Type B pancreatic cell (in vitro differentiated cells): ENCODE measurements around the gene LRRC26. TPM values are rescaled to one million over a fixed set of nuclear protein-coding genes. Genes with fewer than 3 reads are reported as not detected.

Experiments used
- DNase-seq: peaks from one replicate; pipeline ENCODE4 v3.0.0; 2021; ENCODE audit warnings: mixed read lengths; ENCODE audit not compliant: unreplicated experiment; ENCODE audit errors: extremely low spot score
- H3K27ac Mint-ChIP-seq: 2 replicates; pipeline ENCODE4 v1.8.0; 2021; ENCODE audit warnings: mild to moderate bottlenecking, mixed read lengths
- H3K27me3 Mint-ChIP-seq: 2 replicates; pipeline ENCODE4 v1.8.0; 2021; ENCODE audit warnings: mixed read lengths
- H3K36me3 Mint-ChIP-seq: 2 replicates; pipeline ENCODE4 v1.8.0; 2021; ENCODE audit warnings: mixed read lengths
- H3K4me1 Mint-ChIP-seq: one replicate; pipeline ENCODE4 v1.8.0; 2021; ENCODE audit warnings: mixed read lengths; ENCODE audit not compliant: unreplicated experiment
- H3K4me3 Mint-ChIP-seq: 2 replicates; pipeline ENCODE4 v1.8.0; 2021; ENCODE audit warnings: mild to moderate bottlenecking, mixed read lengths
- H3K9me3 Mint-ChIP-seq: 2 replicates; pipeline ENCODE4 v1.8.0; 2021; ENCODE audit warnings: mixed read lengths
- total RNA-seq: library from RNA; stranded (reverse); gene quantifications from 2 replicates; pipeline ENCODE4 v1.2.1, GENCODE V29; 2021; ENCODE audit warnings: low replicate concordance
- TF ChIP-seq, protein P1 (sequence below): fragments of 200-600 bp; sonication (generic); conservative IDR thresholded peaks from 2 replicates; pipeline ENCODE4 v1.5.0; 2021; ENCODE audit warnings: antibody characterized with exemption, mild to moderate bottlenecking

The LRRC26 gene
- total RNA-seq, 1 donor from 2014 or later: 0.77 TPM

DNA sequence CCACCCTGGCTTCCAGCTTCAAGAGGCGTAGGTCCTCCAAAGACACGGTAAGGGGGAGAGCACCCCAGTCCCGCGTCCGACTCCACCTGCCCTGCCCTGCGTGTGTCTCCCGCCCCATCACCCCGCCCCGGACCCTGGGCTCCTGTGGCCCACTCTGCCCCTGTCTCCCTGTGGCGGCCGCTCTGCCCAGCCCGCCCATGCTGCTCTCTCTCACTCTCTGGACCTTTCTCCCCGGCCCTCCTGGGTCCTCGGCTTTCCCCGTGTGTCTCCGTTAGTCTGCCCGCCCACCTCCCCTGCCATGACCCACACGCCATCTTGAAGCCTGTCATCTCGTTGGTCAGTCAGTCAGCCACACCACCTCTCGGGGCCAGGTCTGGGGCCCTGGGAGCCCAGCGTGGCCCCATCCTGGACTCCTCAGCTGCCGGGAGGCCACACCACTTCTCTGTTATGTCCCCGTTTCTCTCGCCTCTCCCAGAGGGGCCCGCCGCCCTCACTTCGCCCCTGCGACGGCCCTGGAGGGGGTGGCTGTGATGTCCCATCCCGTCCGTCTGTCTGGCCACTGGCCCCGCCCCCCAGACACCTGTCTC, 4.5 kb downstream of the LRRC26 start:
- Mint-ChIP-seq H3K9me3 (no peaks in the 10 kb centered on the region), H3K4me3 (no peak overlapping the region), H3K4me1 (no peaks in the 10 kb centered on the region), H3K27ac (no peak overlapping the region), H3K36me3 (no peaks in the 10 kb centered on the region), H3K27me3 (peaks cover 57% of the 10 kb centered on the region)
- no peak for DNase-seq
- TF ChIP-seq, protein P1, sequence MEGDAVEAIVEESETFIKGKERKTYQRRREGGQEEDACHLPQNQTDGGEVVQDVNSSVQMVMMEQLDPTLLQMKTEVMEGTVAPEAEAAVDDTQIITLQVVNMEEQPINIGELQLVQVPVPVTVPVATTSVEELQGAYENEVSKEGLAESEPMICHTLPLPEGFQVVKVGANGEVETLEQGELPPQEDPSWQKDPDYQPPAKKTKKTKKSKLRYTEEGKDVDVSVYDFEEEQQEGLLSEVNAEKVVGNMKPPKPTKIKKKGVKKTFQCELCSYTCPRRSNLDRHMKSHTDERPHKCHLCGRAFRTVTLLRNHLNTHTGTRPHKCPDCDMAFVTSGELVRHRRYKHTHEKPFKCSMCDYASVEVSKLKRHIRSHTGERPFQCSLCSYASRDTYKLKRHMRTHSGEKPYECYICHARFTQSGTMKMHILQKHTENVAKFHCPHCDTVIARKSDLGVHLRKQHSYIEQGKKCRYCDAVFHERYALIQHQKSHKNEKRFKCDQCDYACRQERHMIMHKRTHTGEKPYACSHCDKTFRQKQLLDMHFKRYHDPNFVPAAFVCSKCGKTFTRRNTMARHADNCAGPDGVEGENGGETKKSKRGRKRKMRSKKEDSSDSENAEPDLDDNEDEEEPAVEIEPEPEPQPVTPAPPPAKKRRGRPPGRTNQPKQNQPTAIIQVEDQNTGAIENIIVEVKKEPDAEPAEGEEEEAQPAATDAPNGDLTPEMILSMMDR: no peak

- H3K27me3 Mint-ChIP-seq: peaks cover 60% of the 10 kb centered on the region
- no peaks in the 10 kb centered on the region for H3K36me3 Mint-ChIP-seq
- no peak for DNase-seq
- no peaks in the 10 kb centered on the region for H3K9me3 Mint-ChIP-seq
- TF ChIP-seq, protein P1: no peak
- H3K4me1 Mint-ChIP-seq: no peaks in the 10 kb centered on the region
- no peak overlapping the region for H3K4me3 Mint-ChIP-seq
- H3K27ac Mint-ChIP-seq: no peak overlapping the region
Measured at GRCh38 chr9:137164370-137165249, 5.2 kb downstream of the LRRC26 start.

DNA sequence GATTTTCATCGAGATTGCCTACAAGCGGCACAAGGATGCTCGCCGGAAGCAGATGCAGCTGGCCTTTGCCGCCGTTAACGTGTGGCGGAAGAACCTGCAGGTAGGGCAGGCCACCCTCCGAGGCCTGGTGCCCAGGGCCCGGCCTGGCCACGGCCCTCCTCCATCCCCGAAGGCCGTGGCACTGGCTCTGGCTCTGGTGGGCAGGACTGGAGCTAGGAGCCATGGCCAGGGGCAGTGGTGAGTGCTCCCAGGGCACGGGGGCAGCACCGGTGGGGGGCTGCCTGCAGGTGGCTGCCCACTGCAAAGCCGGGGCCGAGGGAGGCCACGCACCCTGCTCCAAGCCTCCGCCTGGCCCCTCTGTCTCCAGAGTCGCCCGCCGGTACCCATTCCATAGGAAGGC, 6.0 kb downstream of the LRRC26 start:
- peak overlapping the region; percentile 60 for H3K4me3 Mint-ChIP-seq
- DNase-seq: no peak
- H3K36me3 Mint-ChIP-seq: no peaks in the 10 kb centered on the region
- H3K27ac Mint-ChIP-seq: no peak overlapping the region
- no peaks in the 10 kb centered on the region for H3K4me1 Mint-ChIP-seq
- TF ChIP-seq, protein P1: no peak
- H3K27me3 Mint-ChIP-seq: peaks cover 68% of the 10 kb centered on the region
- H3K9me3 Mint-ChIP-seq: no peaks in the 10 kb centered on the region

DNA sequence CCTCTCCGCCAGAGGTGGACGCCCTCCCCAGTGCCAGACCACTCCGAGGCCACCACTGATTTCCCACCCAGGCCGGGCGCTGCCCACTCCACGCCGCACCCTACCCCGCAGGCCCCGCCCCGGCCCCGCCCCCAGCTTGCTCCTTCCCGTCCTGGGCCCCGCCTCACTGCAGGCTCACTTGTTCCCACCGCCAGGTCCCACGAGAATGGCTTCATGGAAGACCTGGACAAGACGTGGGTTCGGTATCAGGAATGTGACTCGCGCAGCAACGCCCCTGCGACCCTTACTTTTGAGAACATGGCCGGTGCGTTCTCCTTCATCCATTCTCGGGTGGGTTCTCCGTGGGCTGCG, 6.5 kb downstream of the LRRC26 start:
- Mint-ChIP-seq H3K9me3 (no peaks in the 10 kb centered on the region), H3K4me1 (no peaks in the 10 kb centered on the region), H3K4me3 (peak overlapping the region; percentile 60), H3K36me3 (no peaks in the 10 kb centered on the region), H3K27me3 (peaks cover 73% of the 10 kb centered on the region), H3K27ac (no peak overlapping the region)
- TF ChIP-seq, protein P1: no peak
- DNase-seq: no peak

GRCh38 chr9:137162505-137163364, 7.1 kb downstream of the LRRC26 start:
- no peaks in the 10 kb centered on the region for H3K9me3 Mint-ChIP-seq
- H3K4me3 Mint-ChIP-seq: peak overlapping the region; percentile 74
- H3K36me3 Mint-ChIP-seq: no peaks in the 10 kb centered on the region
- H3K4me1 Mint-ChIP-seq: no peaks in the 10 kb centered on the region
- TF ChIP-seq, protein P1: no peak
- H3K27me3 Mint-ChIP-seq: peaks cover 78% of the 10 kb centered on the region
- no peak for DNase-seq
- no peak overlapping the region for H3K27ac Mint-ChIP-seq
